ENCODE measurements around the gene ADGRV1.

- TF ChIP-seq CTCF (IDR thresholded peaks at IDR 0.05) (no peak), EP300 (IDR thresholded peaks at IDR 0.05) (no peak), POLR2A (IDR thresholded peaks at IDR 0.05) (no peak)
Measured at GRCh38 chr5:90813392-90813791, 254.8 kb downstream of the ADGRV1 start.

All from tibial nerve (tissue), 4 donors.